Bone marrow (tissue), 2 donors: ENCODE results near the gene MDN1.
A peak's percentile ranks its signal among the peaks of the same experiment; 100 is the strongest.
"Not testable (repeated sequence)": the region's sequence is repeated elsewhere in the genome, so short reads cannot be mapped to it uniquely, and the experiment has no call there.

Experiments
- DNase-seq, 2 donors: peaks; one replicate each; lab custom pipeline; 2025; lab: John Stamatoyannopoulos, UW

Gene MDN1

DNA sequence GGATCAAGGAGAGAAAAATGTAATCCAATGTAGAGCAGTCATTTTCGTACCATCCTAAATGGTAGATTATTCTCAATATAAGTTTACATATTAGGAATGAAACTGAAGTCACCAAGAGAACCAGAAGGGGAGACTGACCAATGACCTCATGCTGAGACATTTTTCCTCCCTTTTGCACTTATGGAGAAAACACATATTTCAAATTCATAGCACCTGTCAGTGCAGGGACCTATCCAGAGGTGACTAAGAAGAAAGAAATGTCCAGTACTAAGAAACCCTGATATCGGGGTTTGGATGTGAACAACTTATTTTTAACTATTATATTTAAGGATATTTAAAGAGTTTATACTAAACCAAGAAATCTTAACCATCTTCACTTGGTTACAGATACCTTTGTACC, 164.5 kb downstream of the MDN1 start:
- DNase-seq = no peak

DNA sequence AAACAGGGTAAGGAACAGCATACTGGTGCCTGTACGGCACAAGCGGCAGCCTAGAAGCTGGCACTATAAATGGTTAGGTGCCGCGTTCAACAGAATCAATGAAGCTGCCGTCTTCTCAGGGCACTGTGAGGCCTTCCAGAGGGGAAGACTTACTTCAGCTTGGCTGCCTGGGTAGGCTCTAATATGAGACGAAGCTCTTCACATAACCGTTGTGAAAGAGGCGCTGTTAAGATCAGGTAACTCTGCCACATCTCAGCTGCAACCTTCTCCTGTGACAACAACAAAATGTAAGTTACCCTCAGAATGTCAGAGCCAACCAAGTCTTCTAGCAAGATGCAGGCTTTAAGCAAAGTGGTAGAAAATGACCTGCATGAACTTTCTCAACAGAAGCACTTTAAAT, 169.0 kb downstream of the MDN1 start:
- no peak for DNase-seq

GRCh38 chr6:89649682-89650081, 169.9 kb downstream of the MDN1 start:
- DNase-seq = no peak

GRCh38 chr6:89644864-89645263, 174.7 kb downstream of the MDN1 start:
- DNase-seq = no peak

DNA sequence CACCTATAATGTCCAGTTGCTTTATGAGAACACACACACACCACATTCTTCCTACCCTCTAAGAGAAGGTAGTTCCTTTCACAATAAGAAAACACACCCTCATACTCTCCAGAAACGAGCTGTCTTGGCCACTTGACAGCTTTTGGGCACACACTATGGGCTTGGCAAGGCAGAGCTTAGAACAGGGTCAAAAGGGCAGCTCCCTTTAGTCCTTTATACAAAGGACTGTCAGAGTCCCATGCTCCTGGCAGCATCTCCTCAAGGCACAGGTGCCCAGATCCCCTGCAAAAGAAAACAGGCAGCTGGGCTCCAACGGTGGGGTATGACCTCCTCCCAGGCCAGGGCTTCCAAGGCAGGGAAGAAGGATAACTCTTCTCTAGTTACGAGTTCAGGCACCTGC, 176.2 kb downstream of the MDN1 start:
- no peak for DNase-seq

DNA sequence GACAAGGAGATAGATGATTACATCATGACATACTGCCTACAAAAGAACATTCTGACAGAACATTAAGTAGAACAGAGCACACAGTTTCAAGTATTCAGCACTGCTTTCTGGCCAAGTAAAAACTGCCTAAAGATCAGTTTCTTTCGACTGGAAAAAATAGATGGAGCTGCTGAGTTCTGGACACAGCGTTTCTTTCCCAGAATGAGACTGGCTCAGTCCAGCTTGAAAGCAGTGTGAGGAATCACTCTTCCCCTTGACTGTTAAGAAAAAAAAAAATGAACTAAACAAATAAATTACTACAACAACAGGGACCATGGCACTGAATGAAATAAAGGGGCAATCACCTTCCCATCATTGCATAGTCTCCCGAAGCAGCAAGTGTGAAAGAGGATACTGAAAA, 176.6 kb downstream of the MDN1 start:
- DNase-seq = no peak

DNA sequence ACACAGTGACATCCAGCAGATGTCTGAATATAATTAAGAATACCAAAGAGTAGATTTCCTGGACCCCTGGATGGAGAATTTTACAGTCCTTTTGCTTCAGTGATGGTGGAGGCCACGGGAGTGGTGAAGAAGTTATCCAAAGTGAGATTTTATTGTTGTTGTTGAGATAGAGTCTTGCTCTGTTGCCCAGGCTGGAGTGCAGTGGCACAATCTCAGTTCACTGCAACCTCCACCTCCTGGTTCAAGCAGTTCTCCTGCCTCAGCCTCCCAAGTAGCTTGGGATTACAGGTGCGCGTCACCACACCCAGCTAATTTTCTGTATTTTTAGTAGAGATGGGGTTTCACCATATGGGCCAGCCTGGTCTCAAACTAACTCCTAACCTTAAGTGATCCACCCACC, 178.0 kb downstream of the MDN1 start:
- not testable (repeated sequence) for DNase-seq

DNA sequence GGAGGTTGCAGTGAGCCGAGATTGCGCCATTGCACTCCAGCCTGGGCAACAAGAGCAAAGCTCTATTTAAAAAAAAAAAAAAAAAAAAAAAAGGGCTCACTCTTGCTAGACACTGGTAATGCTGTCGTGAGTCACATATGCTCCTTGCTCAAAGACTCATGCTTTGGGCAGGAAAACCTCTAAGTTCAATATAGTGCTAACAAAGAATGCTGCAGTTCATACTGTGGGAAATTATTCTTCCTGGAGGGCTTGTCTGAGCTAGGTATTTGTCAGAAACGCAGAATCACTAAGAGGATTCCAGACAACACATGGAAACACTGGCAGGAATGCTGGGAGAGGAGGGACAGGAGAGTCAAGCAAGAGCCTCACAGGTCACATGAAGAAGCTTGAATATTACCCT, 178.8 kb downstream of the MDN1 start:
- DNase-seq = no peak

GRCh38 chr6:89638320-89639195, 181.0 kb downstream of the MDN1 start, which contains the start of gene LYRM2:
LYRM2 (minus strand) TSS chr6:89638747; CDS start chr6:89638716, 31 bp downstream.
- peak; percentile 84 to 93 for DNase-seq

DNA sequence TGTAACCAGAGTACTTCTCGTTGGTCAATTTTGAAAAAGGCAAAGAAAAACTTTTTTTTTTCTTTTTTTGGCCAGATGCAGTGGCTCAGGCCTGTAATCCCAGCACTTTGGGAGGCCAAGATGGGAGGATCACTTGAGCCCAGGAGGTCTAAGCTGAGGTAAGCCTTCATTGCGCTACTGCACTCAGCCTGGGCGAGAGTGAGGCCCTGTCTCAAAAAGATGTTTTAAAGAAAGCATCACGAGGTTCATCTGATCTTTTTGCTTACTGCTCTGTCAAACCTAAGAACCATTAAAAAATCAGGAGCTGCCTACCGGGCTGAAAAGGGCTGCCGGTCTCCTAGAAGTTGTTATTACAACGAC, 181.7 kb downstream of the MDN1 start:
- DNase-seq = no peak

- DNase-seq = not testable (repeated sequence)
Observed at GRCh38 chr6:89636412-89636811, 183.2 kb downstream of the MDN1 start.

DNA sequence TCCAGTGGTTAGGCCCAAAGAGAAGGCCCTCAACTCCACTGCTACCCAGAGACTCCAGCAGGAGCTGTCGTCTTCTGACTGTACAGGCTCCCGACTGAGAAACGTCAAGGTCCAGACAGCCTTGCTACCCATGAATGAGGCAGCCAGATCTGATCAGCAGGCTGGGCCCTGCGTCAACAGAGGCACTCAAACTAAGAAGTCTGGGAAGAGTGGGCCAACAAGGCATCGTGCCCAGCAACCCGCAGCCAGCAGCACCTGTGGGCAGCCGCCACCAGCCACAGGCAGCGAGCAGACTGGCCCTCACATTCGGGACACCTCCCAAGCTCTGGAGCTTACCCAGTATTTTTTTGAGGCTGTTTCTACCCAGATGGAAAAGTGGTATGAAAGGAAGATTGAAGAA, 189.1 kb downstream of the MDN1 start:
- DNase-seq = no peak

DNA sequence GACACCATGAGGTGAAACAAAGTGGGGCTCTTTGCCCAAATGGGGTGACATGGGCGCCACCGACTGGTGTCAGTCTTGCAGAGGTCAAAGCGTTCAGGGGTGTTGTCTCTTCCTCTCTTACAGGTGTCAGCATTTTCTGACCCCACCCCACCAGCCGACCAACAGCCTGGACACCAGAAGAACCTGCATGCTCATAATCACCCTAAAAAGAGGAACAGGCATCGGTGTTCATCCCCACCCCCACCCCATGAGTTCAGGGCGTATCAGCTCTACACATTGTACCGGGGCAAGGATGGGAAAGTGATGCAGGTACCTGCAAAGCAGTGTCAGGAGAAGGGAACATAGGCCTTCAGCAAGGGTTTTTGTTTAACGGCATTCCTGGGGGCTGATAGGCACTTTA, 195.8 kb downstream of the MDN1 start:
- DNase-seq = no peak

DNA sequence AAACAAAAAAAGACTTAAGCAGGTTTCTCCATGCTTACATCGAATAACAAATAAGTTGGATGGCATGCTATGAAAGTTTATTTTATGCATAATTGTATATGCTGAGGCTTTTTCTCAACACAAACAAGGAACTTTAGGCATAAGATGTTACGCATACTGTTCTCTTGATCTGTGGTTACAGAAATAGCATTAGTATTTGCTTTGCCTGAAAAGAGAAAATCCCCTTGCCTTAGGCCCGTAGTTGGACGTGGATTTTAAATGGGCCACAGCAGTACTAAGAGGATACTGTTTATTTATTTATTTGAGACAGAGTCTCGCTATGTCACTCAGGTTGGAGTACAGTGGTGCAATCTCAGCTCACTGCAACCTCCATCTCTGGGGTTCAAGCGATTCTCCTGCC, 200.0 kb downstream of the MDN1 start:
- no peak for DNase-seq

- no peak for DNase-seq
Observed at GRCh38 chr6:89618026-89618425, 201.6 kb downstream of the MDN1 start.

DNA sequence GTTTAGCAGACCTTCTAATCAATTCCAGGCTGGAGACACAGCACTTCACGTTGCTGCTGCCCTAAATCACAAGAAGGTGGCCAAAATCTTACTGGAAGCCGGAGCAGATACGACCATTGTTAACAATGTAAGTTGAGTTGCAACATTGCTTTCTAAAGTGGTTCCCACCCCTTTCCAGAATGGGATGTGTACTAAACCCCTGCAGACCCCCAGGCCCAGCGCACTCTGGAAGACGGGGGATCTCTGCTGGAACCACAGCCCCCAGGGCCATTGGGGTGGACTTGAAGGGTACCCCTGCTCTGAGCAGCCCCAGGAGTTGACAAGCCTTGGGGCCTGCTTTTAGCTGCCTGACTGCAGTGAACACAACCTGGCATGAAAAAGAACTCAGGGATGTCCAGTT, 203.1 kb downstream of the MDN1 start:
- no peak for DNase-seq

DNA sequence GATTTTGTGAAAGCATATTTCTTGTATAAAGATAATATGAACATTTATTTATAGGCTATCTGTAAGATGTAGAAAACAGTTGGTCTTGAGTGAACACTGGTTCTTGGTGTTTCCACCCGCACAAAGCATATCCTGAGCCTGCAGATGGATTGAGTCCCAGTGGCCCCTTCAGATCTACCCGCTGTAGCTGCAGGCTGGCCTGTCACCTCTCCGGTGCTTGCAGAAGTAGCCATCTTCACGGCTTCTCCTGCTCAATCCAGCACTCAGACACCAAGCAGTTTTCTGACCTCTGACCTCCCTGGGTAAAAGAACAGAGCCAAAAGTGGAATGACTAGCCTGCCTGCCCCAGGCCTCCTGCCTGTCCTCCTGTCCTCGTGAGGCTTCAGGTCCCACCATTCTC, 203.7 kb downstream of the MDN1 start:
- DNase-seq = no peak

- DNase-seq = no peak
Observed at GRCh38 chr6:89613790-89614189, 205.8 kb downstream of the MDN1 start.

GRCh38 chr6:89612121-89612520, 207.5 kb downstream of the MDN1 start:
- no peak for DNase-seq

DNA sequence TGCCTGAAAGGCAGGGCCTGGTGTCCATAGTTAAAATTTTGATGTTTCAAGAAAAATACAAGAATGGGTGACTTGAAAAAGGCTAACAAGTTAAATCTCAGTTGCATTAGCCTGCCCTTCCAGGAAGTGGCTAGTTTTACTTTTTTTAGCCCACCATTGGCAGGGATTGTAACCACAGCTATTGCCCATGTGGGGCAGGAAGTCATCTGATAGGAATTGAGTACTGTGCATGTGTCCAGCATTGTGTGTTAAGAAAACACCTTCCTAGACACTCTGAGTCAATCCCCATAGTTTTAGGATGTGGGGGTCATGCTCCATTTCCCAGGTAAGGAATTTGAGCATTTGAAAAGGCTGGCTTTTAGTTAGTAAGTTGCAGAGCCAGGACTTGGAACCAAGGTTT, 207.9 kb downstream of the MDN1 start:
- no peak for DNase-seq

DNA sequence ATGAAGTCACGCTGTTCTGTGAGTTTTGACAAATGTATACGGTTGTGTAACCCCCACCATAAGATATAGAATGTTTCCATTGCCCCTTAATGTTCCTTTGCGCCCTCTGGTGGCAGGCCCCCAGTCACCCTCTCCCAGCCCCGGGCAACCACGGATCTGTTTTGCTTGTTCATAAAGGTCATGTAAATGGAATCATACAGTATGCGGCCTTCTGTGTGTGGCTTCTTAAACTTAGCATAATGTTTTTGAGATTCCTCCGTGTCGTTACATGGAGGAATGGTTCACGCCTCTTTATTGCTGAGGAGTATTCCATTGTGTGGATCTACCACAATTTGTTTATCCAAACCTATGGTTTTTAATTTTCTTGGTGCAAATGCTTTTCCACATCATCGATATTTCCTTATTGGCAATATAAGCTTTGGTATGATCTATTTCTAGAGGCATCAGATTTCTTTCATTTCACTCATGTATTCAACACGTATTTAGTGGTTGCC, 209.4 kb downstream of the MDN1 start:
- DNase-seq = peak; percentile 31 to 65

DNA sequence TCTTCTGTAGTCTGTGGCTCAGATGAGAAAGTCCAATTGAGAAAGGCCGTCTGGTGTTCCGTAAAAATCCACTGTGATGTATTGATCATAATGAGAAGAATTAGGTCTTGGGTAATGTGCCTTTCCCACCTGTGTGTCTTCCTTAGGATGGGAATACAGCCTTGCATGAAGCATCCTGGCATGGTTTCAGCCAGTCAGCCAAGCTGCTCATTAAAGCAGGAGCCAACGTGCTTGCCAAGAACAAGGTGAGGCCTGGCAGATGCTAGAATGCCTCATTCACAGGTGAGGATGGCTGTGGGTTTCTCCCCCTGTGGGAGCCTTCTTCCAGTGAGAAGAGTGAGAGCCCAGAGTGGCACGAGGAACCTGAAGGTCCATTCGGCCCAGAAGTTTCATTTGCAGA, 213.7 kb downstream of the MDN1 start:
- DNase-seq = no peak

DNA sequence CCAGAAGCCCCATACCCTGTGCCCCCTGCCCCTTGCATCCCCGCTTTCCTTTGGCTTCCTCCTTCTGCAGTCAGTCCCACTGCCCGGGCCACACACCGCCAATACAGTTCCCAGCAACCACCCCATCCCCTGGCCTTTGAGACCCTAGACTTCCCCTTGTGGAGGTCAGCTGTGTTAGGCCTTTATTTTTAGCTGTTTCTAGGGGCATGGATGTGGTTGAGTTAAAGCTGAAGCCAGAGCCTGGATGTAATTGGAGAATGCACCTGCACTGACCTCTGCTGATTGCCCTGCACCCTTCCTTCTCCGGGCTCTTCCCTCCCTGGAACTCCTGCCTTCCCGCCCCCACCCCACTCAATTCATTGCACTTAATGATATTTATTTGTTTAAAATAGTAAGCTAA, 214.9 kb downstream of the MDN1 start:
- no peak for DNase-seq

- DNase-seq = no peak
Observed at GRCh38 chr6:89602166-89602565, 217.4 kb downstream of the MDN1 start.
